ENCODE measurements around the gene IFNG-AS1.

The IFNG-AS1 gene

GRCh38 chr12:67989184-67989920, at the start of gene IFNG-AS1:
IFNG-AS1 (plus strand) TSS chr12:67989447.
- DNase-seq, result no peak

- no peak for DNase-seq
These were observed 49.6 kb upstream of the IFNG-AS1 start for GRCh38 chr12:67939611-67940010.

GRCh38 chr12:67940780-67941243, 48.4 kb upstream of the IFNG-AS1 start:
- DNase-seq, result no peak

DNA sequence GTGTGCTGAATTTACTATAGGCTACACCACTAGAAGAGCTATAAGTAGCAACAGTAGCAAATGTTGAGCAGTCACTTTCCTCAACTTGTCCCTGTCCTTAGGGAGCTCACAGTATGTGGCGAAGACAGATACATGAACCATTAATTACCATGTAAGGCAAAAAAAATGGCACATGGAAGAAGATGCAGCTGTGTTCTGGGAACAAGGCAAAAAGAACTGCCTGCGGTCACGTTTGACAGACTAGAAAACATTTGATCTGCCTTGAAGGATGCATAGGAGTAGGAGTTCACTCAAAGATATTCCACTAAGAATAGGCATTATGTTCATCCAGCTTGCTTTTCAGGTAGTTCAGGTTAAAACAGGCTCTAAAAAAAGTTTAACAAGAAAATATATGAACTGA, 46.5 kb upstream of the IFNG-AS1 start:
- DNase-seq, result no peak

DNA sequence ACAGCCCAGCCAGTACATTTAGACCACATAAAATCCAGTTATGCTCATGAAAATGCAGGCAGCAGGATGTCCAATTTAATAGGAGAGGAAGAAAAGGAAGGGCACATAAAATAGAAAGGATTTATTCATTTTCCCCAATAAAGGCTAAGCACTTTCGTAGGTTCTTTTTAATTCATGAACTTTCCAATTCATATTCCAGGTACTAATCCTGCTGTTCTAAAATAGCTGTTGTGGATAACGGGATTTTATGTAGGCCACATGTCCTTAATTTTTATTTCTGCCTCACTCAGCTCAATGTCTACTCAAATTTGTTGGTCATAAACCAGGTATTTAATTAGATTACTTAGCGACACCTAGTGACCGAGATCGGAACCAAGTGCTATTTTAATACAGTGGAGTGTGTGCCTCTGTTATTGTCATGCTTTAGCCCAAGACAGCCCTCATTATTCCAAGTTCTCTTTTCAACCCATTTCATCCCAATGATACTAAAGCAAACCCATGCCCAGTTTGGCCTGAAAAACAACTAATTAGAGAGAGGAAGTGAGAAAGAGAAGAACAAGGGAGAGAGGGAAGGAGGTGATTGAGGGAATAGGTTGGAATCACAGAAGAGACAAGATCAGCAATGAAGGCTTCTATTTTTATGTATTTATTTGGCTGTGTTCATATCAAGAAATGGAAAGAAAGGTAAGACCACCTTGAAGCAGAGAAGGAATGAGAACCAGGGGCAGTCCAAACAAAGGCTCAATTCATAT, 45.9 kb upstream of the IFNG-AS1 start:
- peak; percentile 54 for DNase-seq

DNA sequence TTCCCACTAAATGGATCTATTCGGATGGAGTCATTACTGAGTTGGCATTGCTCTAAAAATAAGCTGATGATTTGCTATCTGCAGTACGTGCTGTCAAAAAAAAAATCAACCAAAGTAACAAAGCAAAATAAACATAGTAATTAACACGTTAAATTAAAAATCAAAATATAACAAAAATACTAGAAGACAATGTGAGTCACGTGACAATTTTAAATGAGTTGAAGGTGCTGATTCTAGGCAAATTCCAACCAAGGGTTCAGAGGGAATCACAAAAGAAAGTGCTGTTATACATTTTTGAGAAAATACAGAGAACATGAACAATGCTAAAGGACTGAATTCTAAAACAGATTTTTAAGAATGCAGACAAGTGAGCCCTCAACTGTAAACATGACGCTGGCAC, 45.2 kb upstream of the IFNG-AS1 start:
- no peak for DNase-seq

DNA sequence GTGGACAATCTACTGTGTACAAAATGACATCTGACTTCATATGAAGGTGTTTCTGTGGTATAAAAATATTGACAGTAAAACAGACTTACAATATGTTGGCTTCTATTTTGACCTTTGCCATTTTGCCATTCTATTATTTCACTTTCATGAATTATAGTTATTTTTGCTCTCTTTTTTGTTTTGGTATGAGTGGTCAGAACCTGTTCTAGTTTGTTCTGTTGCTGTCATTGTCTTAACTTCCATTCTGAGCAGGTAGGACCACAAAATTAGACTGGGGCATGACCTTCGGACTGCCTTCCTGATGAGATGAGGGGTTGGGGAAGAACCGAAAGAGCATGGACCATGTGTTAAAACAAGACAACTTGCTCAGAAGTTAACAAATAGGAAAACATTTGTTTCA, 36.5 kb upstream of the IFNG-AS1 start:
- DNase-seq, result no peak

- no peak for DNase-seq
These were observed 31.9 kb upstream of the IFNG-AS1 start for GRCh38 chr12:67957383-67957782.

- DNase-seq, result no peak
These were observed 31.1 kb upstream of the IFNG-AS1 start for GRCh38 chr12:67958187-67958586.

GRCh38 chr12:67964456-67964855, 24.8 kb upstream of the IFNG-AS1 start:
- DNase-seq, result no peak

GRCh38 chr12:67966560-67966959, 22.7 kb upstream of the IFNG-AS1 start:
- DNase-seq, result no peak

GRCh38 chr12:67968321-67968720, 20.9 kb upstream of the IFNG-AS1 start:
- no peak for DNase-seq

DNA sequence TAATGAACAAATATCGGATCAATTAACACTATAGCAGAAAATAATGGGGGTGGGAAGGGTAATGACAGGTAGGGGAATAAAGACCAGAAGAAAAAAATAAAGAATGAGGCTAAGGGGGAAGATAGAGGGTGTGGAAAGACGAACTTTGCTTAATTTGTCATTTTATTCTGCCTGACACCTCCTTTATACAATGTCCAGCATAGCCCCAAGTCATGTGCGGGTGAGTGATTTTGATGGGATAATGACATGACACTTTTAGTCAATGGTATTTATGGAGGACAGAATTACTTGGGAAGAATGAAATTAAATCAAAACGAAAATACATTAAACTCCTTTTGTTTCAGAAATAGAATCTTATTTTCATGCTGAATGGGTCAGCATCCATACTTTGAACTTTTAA, 20.5 kb upstream of the IFNG-AS1 start:
- DNase-seq, result no peak

GRCh38 chr12:67969134-67969802, 20.0 kb upstream of the IFNG-AS1 start:
- no peak for DNase-seq

DNA sequence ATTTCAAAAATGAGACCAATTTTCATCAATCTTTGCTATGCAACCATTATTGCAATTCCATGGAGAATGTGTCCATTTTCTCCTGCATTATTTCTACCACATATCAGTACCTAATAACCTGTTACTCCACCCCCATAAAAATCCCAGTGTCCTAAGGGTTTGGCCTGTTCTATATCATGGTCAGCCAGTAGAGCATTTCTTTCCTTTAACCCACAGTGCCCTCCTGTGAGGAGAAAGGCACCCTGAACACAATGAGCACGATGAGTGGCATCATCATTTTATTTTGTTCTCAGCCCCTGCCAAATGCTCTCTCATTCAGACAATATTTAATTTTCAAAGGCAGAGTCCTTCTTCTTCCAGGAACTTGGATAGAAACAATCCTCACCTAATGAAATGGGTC, 11.6 kb upstream of the IFNG-AS1 start:
- no peak for DNase-seq

GRCh38 chr12:67980391-67980790, 8.9 kb upstream of the IFNG-AS1 start:
- no peak for DNase-seq

GRCh38 chr12:67981287-67982162, 7.7 kb upstream of the IFNG-AS1 start:
- DNase-seq, result no peak

DNA sequence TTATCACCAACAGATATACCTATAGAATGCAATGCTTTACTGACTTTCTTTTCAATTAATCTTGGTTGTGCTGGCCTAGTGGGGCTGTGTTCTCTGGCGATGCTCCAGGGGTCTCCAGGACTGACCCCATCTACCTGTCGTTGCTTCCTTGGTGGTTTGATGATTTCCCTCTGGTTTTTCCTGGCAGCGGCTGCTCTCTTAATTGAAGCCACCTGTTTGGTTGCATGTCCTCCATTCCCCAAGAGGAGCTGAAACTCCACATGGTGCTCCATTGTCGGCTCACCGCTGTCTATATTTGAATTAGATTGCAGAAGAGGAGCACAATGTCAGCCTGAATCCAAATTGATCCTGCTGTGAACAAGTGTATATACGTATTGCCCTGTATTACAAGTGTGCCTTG, 7.1 kb upstream of the IFNG-AS1 start:
- no peak for DNase-seq

DNA sequence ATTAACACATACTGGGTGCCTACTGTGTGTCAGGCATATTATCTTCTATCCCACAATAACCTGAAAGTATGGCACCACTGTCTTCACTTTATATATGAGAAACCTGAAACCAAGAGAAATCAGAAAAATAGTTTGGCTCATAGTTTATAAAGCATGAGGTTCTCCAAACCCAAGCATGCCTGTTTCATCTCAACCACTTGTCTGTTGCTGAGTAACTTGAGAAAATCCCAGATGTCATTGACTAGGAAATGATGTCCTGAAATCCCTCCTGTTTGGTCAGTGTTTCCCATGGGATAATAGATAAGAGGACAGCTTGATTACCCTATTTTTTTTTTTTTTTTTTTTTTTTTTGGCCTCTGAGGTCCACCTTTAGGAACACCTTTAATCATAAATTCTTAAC, 2.6 kb upstream of the IFNG-AS1 start:
- no peak for DNase-seq

DNA sequence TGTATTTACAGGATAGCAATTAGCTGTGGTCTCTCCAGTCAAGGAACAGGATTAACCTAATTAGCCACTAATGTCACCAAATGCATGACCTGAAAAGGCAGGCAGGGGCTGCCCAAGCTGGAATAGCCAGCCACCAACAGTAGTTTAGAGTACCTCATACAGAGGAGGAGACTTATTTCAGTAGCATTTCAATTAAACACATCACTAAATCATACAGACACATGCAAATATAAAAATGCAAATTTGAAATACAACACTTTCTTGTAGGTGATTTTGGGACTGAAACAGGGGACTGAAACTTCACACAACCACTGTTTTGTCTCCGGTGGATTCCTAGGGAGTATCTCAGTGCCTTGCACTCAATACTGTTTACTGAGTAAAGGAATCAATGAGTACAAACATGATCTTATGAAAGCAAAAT, 636 bp upstream of the IFNG-AS1 start:
- DNase-seq, result no peak

- no peak for DNase-seq
These were observed 1.9 kb downstream of the IFNG-AS1 start for GRCh38 chr12:67991158-67991557.

DNA sequence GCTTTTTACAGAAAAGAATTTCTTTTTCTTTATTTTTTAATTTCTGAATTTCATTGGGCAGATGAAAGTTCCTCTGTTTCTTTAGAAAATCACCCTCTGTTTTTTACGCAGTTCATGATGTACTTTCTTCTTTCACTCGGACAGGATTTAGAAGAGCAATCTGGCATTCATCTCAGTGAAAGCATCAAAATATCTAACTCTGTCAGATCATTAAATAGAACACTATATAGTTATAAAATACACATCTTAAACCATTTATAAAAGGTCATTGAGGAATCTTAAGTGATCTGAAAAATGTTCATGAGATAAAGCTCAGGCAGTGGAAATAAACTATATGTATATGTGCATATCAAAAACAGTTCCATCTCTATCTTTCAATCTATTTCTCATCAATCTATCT, 3.9 kb downstream of the IFNG-AS1 start:
- no peak for DNase-seq

DNA sequence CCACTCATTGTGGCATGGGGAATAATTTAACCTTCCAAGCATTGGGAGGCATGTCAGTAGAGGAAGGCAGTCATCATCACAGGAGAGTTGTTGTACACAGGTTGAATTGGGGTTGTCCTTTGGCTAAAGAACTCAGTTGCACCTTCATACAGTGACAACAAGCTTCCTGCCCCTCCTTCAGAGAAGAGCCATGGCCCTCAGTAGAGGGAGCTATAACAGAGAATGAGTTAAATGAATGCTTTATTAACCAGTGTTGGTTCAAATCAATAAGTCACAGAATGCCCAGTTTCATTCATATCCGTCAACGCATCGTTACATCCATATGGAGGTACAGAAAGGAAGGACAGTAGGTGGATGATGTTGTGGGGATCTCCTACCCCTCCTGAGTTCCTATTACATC, 4.8 kb downstream of the IFNG-AS1 start:
- no peak for DNase-seq

Data from right forelimb (tissue), 1 donor.